Natural killer cell treated with Interleukin-12 subunit alpha and Interleukin-12 subunit beta and Interleukin-15 and Interleukin-18, amount 100 ng/mL, for 72 hours (primary cell): ENCODE data around the gene ZRANB3. TPM values are rescaled to one million over a fixed set of nuclear protein-coding genes. Genes with fewer than 3 reads are reported as not detected.
"Not testable (repeated sequence)": the region's sequence is repeated elsewhere in the genome, so short reads cannot be mapped to it uniquely, and the experiment has no call there.

Experiments
- ATAC-seq, 2 donors: fragments of 150-1000 bp; cut with Tn5 transposase in 1 of 2; sonication (Bioruptor Pico), chemical (Tn5 transposase) in 1 of 2; 2 replicates each; pipeline ENCODE4 v1.10.0; 2021
- DNase-seq: peaks from one replicate; pipeline ENCODE4 v3.0.0; 2022; ENCODE audit warnings: low spot score
- H3K27ac Mint-ChIP-seq, 2 donors: 1 replicate in 1 of 2; 2 replicates in 1 of 2; pipeline ENCODE4 v1.8.0; 2022; ENCODE audit warnings: mixed read lengths in 2 of 2, mild to moderate bottlenecking in 1 of 2, moderate library complexity in 1 of 2
- H3K27me3 Mint-ChIP-seq, 2 donors: 1 replicate in 1 of 2; 2 replicates in 1 of 2; pipeline ENCODE4 v1.8.0; 2022; ENCODE audit warnings: mixed read lengths in 2 of 2
- H3K36me3 Mint-ChIP-seq: one replicate; pipeline ENCODE4 v1.8.0; 2022; ENCODE audit warnings: mixed read lengths
- H3K4me1 Mint-ChIP-seq, 2 donors: 1 replicate in 1 of 2; 2 replicates in 1 of 2; pipeline ENCODE4 v1.8.0; 2022; ENCODE audit warnings: low read depth in 2 of 2, mixed read lengths in 2 of 2, mild to moderate bottlenecking in 1 of 2
- H3K4me3 Mint-ChIP-seq: one replicate; pipeline ENCODE4 v1.8.0; 2022; ENCODE audit warnings: mixed read lengths
- H3K9me3 Mint-ChIP-seq: 2 replicates; pipeline ENCODE4 v1.8.0; 2022; ENCODE audit warnings: mixed read lengths
- total RNA-seq, 2 donors: library from RNA; stranded (reverse); gene quantifications; one replicate each; pipeline ENCODE4 v1.2.3, GENCODE V29; 2022

Gene ZRANB3
- 10 to 100 TPM in 1 of 2 donors, 1 to 10 TPM in 1; 7.0 to 13.8 TPM for total RNA-seq

DNA sequence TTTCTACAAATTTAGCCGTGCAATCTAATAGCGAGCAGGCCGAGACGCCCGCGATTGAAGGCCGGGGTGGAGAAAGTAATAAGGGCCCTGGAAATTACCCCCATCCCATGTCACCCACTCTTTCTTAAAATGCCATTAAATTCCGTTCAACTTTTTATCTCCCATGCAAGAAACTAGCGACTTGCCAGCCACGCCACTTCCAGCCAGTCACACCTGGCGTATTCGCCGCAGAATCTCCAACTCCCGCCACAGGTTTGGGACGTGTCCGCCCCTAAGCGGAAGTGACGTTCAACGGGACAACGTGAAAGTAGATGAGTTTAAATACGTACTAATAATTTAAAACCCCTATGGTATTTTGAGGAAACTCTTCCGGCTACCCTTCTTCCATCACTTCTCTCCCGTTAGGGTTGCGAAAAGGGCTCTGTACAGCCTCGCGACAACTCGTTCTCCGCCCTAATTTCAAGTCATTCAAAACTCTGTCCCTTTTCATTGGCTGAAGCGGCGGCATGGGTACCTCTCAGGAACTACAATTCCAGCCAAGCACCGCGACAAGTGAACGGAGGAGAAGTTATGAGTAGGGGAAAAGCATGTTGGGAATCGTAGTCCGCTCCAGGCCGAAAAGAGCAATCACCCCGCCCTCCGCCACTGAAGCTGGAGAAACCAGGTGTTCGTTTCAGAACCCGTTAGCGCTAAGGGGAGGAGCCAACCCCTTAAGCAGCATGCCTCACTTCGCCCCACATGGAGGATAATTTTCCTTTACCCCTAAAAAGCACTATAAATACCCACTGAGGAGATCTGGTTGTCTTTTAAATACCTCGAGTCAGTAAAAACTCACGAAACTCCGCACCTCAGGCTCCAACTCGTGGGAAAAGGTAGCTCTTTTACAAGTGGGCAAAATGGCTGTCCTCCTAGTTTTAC is at the start of gene ZRANB3:
Gene ZRANB3 (minus strand): TSS at position 906 of the 918 bp plus-strand sequence.
- no peak within 1 kb of the TSS for H3K27ac Mint-ChIP-seq
- H3K9me3 Mint-ChIP-seq, result no peaks in the 10 kb centered on the region
- peaks cover 3 to 4% of the 10 kb centered on the region in 2 donors for H3K4me1 Mint-ChIP-seq
- peak; percentile 92 for DNase-seq
- no peak within 1 kb of the TSS for H3K4me3 Mint-ChIP-seq
- H3K27me3 Mint-ChIP-seq, result no peaks in the 10 kb centered on the region
- no peaks in the 10 kb centered on the region for H3K36me3 Mint-ChIP-seq
- peak; percentile 82 to 88 for ATAC-seq

DNA sequence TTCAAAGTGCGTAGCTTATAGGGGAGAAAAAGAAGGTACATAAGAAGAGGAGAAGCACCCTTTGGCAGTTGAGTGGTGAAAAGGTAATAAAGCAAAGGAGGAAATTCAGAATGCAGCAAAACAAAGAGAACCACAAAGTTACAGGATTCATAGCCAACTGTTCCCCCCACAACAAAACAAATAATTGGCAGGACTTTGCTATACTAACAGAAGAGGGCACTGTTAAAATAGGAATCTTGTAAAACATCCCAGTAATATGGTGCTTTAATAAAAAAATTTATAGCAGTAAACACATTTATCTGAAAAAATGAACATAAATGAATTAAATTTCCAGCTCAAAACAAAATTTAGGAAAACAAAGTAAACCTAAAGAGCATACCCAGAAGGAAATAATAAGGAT is 42.6 kb upstream of the ZRANB3 start:
- Mint-ChIP-seq H3K4me1 (peaks cover 8 to 9% of the 10 kb centered on the region in 2 donors), H3K27ac (no peak overlapping the region), H3K9me3 (no peaks in the 10 kb centered on the region), H3K4me3 (no peak overlapping the region), H3K36me3 (peaks cover 5% of the 10 kb centered on the region), H3K27me3 (no peaks in the 10 kb centered on the region)
- ATAC-seq (no peak), DNase-seq (no peak)

DNA sequence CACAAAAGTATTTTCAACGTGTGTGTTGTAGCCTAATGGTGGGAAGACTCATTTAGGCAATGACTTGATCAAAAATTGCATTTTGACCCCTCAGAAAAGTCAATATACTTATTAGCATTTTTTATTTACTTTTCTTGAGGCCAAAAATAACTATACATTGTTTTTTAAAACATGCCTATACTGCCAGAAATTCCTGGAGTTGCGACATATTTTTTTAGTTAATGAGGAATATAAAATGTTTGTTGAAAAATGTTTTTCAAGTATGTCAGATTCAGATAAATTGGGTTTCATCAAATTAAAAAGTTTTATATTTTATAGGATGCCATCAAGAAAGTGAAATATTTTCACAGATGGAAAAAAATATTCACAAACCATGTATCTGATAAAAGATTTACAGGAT is 39.9 kb upstream of the ZRANB3 start:
- H3K27ac Mint-ChIP-seq, result no peak overlapping the region
- DNase-seq, result no peak
- H3K4me3 Mint-ChIP-seq, result no peak overlapping the region
- H3K4me1 Mint-ChIP-seq, result peaks cover 0 to 5% of the 10 kb centered on the region in 2 donors
- H3K36me3 Mint-ChIP-seq, result peaks cover 5% of the 10 kb centered on the region
- H3K27me3 Mint-ChIP-seq, result no peaks in the 10 kb centered on the region
- H3K9me3 Mint-ChIP-seq, result no peaks in the 10 kb centered on the region
- ATAC-seq, result no peak

DNA sequence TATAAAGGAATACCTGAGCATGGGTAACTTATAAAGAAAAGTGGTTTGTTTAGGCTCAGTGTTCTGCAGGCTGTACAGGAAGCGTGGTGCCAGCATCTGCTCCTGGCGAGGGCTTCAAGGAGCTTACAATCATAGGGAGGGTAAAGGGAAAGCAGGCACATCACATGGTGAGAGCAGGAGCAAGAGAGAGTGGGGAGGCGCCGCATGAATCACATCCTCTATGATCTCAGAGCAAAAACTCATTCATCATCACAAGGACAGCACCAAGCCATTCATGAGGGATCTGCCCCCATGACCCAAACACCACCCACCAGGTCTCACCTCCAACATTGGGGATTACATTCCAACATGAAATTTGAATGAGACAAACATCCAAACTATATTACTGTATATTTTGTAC is 32.8 kb upstream of the ZRANB3 start:
- no peaks in the 10 kb centered on the region for H3K36me3 Mint-ChIP-seq
- no peak overlapping the region for H3K27ac Mint-ChIP-seq
- H3K4me1 Mint-ChIP-seq, result peaks cover 5 to 8% of the 10 kb centered on the region in 2 donors
- DNase-seq, result no peak
- H3K4me3 Mint-ChIP-seq, result no peak overlapping the region
- H3K27me3 Mint-ChIP-seq, result no peaks in the 10 kb centered on the region
- no peaks in the 10 kb centered on the region for H3K9me3 Mint-ChIP-seq
- peak in 1 of 2 donors; percentile 59 for ATAC-seq

DNA sequence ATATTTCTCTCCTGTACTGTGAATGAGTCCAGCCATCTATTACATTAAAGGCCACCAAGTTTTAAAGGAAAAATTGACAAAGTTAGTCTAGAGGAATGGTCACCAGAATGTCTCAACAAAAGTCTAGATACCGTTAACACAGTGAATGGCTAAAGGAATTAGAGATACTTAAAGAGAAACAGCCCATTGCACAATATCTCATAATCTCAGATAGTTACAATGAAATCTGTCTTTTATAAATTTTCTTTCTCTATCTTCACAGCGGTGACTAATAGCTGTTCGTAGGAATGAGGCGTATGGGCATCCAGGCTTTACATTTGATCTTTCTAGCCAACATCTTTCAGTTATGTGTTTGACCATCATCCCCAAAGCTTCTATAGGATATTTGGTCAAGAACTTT is 30.9 kb upstream of the ZRANB3 start:
- Mint-ChIP-seq H3K4me3 (no peak overlapping the region), H3K36me3 (no peaks in the 10 kb centered on the region), H3K27ac (no peak overlapping the region), H3K27me3 (no peaks in the 10 kb centered on the region), H3K4me1 (peaks cover 7 to 8% of the 10 kb centered on the region in 2 donors), H3K9me3 (no peaks in the 10 kb centered on the region)
- DNase-seq, result no peak
- ATAC-seq, result no peak

DNA sequence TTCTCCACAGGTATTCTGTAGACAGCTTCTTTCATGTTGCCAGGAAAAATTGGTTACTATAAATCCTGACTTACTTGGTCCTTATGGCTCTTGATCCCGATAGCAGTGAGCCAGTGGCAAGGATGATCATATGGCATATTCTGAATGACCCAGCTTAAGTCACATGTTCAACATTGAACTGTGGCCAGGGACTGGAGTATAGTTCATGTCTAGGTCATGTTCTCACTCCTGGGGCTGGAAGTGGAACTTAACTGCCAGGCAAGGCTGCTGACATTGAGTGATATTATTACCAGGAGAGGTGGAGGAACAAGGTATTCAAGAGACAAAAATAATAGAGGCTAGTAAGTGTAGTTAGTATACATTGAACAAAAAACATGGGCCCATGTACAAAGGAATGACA is 26.5 kb upstream of the ZRANB3 start:
- Mint-ChIP-seq H3K36me3 (no peaks in the 10 kb centered on the region), H3K27ac (no peak overlapping the region), H3K27me3 (no peaks in the 10 kb centered on the region), H3K4me1 (peaks cover 0 to 9% of the 10 kb centered on the region in 2 donors), H3K9me3 (no peaks in the 10 kb centered on the region), H3K4me3 (no peak overlapping the region)
- ATAC-seq (no peak), DNase-seq (no peak)

DNA sequence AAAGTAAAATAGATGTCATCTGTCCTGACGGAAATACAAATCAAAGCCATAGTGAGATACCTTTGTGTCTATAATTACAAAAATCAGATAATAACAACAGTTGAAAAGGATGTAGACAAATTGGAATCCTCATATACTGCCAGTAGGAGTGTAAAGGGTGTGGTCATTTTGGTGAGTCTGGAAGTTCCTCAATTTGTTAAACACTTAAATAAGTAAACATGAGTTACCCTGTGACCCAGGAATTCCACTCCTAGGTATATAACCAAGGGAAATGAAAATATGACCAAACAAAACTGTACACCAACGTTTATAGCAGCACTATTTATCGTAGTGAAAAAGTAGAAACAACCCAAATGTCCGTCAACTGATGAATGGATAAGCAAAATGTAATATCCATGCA is 24.3 kb upstream of the ZRANB3 start:
- Mint-ChIP-seq H3K4me3 (no peak overlapping the region), H3K36me3 (no peaks in the 10 kb centered on the region), H3K9me3 (no peaks in the 10 kb centered on the region), H3K27ac (no peak overlapping the region), H3K4me1 (peaks cover 0 to 9% of the 10 kb centered on the region in 2 donors), H3K27me3 (no peaks in the 10 kb centered on the region)
- DNase-seq, result no peak
- ATAC-seq, result no peak

DNA sequence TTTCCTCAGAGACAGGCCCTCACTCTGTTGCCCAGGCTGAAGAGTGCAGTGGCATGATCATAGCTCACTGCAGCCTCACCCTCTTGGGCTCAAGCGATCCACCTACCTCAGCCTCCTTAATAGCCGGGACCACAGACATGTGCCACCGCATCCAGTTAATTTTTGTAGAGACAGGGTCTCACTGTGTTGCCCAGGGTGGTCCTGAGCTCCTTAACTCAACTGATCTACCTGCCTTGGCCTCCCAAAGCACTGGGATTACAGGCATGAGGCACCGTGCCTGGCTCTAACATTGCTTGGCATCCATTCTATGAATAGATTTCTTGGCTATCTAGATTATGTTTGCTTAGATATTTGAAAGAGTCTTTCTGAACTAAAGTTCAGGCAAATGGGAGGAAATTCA is 21.9 kb upstream of the ZRANB3 start:
- H3K9me3 Mint-ChIP-seq, result no peaks in the 10 kb centered on the region
- no peaks in the 10 kb centered on the region for H3K36me3 Mint-ChIP-seq
- no peaks in the 10 kb centered on the region for H3K27me3 Mint-ChIP-seq
- no peak overlapping the region for H3K27ac Mint-ChIP-seq
- H3K4me1 Mint-ChIP-seq, result peaks cover 0 to 9% of the 10 kb centered on the region in 2 donors
- DNase-seq (no peak), ATAC-seq (no peak)
- no peak overlapping the region for H3K4me3 Mint-ChIP-seq

DNA sequence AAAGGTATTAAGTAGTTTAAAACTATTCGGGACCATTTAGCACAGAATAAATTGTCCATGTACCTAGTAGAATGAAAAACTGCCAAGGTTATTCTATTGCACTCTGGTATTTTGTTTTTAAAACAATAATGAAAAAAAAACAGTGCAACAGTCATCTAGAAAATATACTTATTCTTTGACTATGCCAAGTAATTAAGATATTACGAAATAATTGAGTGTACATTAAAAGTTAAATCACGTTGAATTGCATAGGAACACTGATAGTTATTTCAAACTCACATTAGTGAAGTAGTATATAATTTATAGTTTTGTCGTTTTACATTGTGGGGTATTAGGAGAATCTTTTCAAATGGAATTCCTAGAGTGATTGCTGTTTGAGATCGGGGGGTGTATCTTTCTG is 20.3 kb upstream of the ZRANB3 start:
- ATAC-seq (no peak), DNase-seq (no peak)
- Mint-ChIP-seq H3K4me1 (peaks cover 3 to 11% of the 10 kb centered on the region in 2 donors), H3K36me3 (no peaks in the 10 kb centered on the region), H3K9me3 (no peaks in the 10 kb centered on the region), H3K27me3 (no peaks in the 10 kb centered on the region), H3K27ac (no peak overlapping the region), H3K4me3 (no peak overlapping the region)

DNA sequence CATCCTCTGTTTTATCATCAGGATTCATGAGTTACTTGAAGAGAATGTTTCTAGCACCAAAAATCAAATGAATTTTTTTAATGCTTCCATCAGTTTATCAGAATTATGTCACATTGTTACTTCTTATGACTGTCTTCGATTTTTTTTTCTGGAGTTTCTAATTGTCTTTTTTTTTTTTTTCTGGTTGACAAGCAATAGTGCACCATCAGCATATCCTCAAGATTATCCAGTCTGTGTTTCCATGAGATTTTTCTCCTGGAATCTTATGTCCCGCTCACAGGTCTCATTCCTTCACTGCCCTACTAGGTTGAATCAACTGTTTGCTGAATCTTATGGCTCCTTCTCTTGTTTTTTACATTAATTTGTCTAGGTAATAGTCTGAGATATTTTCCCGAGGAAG is 16.3 kb upstream of the ZRANB3 start:
- H3K36me3 Mint-ChIP-seq, result no peaks in the 10 kb centered on the region
- ATAC-seq (no peak), DNase-seq (no peak)
- H3K4me3 Mint-ChIP-seq, result no peak overlapping the region
- no peak overlapping the region for H3K27ac Mint-ChIP-seq
- peaks cover 7 to 11% of the 10 kb centered on the region in 2 donors for H3K4me1 Mint-ChIP-seq
- H3K27me3 Mint-ChIP-seq, result no peaks in the 10 kb centered on the region
- no peaks in the 10 kb centered on the region for H3K9me3 Mint-ChIP-seq

DNA sequence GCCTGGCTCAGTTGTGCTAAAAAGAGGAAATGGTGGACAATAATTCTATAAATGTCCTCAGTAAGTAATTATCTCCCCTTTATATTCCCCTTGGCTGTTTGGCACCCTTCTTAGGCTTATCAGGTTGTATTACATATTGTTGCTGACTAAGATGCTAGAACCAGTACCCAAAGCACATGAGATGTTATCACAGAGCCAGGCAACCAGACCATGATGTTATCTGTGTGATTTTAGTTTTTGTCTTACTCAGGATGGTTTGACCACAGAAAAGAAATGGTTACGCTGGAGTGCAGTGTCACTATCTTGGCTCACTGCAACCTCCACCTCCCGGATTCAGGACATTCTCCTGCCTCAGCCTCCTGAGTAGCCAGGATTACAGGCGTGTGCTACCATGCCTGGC is 15.4 kb upstream of the ZRANB3 start:
- no peak overlapping the region for H3K27ac Mint-ChIP-seq
- DNase-seq (no peak), ATAC-seq (peak in 1 of 2 donors; percentile 64)
- no peaks in the 10 kb centered on the region for H3K27me3 Mint-ChIP-seq
- H3K4me3 Mint-ChIP-seq, result no peak overlapping the region
- H3K36me3 Mint-ChIP-seq, result no peaks in the 10 kb centered on the region
- no peaks in the 10 kb centered on the region for H3K9me3 Mint-ChIP-seq
- H3K4me1 Mint-ChIP-seq, result peaks cover 7 to 11% of the 10 kb centered on the region in 2 donors

DNA sequence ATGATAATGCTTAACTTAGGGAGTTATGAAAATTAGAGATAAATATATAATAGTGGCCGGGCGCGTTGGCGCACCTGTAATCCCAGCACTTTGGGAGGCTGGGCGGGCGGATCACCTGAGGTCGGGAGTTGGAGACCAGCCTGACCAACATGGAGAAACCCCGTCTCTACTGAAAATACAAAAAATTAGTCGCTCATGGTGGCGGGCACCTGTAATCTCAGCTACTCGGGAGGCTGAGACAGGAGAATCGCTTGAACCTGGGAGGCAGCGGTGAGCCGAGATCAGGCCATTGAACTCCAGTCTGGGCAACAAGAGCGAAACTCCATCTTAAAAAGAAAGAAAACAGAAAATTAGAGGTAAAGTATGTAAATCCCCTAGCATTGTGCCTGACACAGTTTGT is 2.5 kb upstream of the ZRANB3 start:
- not testable (repeated sequence) for H3K27ac Mint-ChIP-seq, ATAC-seq, H3K36me3 Mint-ChIP-seq, DNase-seq, H3K27me3 Mint-ChIP-seq, H3K4me3 Mint-ChIP-seq, H3K4me1 Mint-ChIP-seq, H3K9me3 Mint-ChIP-seq

DNA sequence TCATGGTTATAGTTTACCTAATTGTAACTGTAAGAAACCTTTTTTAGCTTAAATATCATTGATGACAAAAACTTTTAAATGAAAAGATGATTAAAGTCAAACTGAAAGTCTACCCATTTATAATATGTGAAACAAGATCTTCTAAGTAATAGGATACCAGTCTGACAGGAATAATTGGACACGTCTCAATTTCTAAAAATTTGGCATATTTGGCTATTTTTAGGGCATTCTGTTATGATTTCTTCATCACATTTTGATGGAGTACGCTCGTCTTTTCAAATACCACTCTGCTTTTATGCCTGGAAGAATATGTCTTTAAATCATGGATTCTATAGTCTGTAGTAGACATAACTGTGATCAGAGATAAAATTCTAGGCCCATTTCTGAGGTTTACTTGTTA is 1.6 kb upstream of the ZRANB3 start:
- DNase-seq (no peak), ATAC-seq (no peak)
- Mint-ChIP-seq H3K27ac (no peak overlapping the region), H3K4me3 (no peak overlapping the region), H3K9me3 (no peaks in the 10 kb centered on the region), H3K36me3 (no peaks in the 10 kb centered on the region), H3K27me3 (no peaks in the 10 kb centered on the region), H3K4me1 (peaks cover 3 to 4% of the 10 kb centered on the region in 2 donors)

DNA sequence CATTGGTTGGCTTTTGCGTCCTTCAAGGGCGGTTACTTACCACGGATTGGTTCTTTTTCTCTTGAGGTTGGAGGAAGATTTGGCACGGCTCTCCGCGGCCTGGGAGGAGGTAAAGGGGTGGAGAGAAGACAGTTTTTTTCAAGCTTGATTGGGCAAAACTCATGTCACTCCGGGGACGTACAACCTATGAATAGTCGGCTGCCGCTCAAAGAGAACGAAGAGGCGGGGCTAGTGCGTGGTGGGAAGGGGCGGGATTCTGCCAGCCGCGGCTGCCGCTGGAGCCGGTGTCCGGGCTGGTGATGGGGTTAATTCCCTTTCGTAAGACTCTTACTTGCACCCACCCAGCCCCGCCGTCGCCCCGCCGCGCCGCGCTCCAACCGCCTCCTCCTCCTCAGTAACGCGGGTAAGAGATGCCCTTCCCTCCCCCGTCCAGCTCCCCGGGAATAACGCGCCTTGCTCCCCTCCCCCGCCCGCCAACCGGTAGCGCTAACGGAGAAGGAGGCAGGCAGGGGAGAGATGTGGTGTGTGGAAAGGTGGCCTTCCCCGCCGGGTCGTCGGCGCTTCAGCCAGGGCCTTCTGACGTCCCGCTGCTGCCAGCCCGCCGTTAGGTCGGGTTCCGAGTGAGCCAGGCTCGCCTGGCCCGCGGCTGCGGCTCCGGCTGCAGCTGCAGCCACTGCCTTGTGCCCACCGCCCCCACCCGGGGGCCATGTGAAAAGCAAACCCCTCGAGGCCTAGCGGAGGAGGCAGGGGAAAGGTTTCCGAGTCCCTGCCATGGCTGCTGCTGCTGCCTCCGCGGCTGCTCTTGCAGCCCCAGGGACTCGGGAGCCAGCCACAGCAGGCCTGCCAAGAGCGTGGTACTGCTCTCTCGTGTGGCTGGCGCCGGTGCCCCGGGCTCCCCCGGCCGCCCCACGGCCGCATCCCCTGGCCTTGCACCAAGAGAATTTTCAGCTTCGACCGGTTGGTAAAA is 496 bp upstream of the ZRANB3 start, which contains the start of gene R3HDM1:
Gene R3HDM1 (plus strand): TSS at position 254 of the 967 bp plus-strand sequence. CDS start 73,362 bp downstream, outside the sequence.
- H3K9me3 Mint-ChIP-seq, result no peaks in the 10 kb centered on the region
- ATAC-seq (peak; percentile 94), DNase-seq (peak; percentile 97)
- no peak within 1 kb of the TSS for H3K4me3 Mint-ChIP-seq
- H3K27ac Mint-ChIP-seq, result no peak within 1 kb of the TSS
- peaks cover 3 to 4% of the 10 kb centered on the region in 2 donors for H3K4me1 Mint-ChIP-seq
- H3K27me3 Mint-ChIP-seq, result no peaks in the 10 kb centered on the region
- no peaks in the 10 kb centered on the region for H3K36me3 Mint-ChIP-seq
